ENCODE data around the gene NHSL2.

DNA sequence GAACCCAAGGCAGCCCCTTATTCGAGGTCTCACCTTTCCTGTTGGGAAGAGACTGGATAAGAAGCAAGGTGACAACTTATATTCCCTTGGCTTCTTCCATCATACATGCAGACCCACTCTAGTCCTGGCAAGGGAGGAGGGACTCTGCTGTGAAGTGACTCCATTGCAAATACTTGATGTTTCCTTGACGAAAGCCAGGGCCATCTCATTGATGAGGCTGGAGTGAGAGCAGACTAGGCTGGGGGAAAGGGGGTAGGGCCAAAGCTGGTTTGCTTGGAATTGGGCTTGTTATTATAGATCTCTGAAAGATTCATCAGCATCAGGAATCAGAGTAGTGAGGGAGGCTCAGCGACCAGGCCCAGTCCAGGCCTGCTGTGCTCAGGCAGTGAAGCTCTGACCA, 2.3 kb upstream of the NHSL2 start:
- TF ChIP-seq ETS1 (IDR thresholded peaks at IDR 0.05) (no peak), POLR2AphosphoS5 (IDR thresholded peaks at IDR 0.05; ENCODE audit: low read depth) (no peak), CREB1 (CRISPR knock-in tag; IDR thresholded peaks at IDR 0.05; ENCODE audit: low read depth) (no peak), EZH2 (IDR thresholded peaks at IDR 0.05; ENCODE audit: low read depth, unreplicated experiment) (no peak)
- TF ChIP-seq, protein P1, sequence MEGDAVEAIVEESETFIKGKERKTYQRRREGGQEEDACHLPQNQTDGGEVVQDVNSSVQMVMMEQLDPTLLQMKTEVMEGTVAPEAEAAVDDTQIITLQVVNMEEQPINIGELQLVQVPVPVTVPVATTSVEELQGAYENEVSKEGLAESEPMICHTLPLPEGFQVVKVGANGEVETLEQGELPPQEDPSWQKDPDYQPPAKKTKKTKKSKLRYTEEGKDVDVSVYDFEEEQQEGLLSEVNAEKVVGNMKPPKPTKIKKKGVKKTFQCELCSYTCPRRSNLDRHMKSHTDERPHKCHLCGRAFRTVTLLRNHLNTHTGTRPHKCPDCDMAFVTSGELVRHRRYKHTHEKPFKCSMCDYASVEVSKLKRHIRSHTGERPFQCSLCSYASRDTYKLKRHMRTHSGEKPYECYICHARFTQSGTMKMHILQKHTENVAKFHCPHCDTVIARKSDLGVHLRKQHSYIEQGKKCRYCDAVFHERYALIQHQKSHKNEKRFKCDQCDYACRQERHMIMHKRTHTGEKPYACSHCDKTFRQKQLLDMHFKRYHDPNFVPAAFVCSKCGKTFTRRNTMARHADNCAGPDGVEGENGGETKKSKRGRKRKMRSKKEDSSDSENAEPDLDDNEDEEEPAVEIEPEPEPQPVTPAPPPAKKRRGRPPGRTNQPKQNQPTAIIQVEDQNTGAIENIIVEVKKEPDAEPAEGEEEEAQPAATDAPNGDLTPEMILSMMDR (conservative IDR thresholded peaks at IDR 0.05; ENCODE audit: low read depth in 2 of 2) = no peak
- TF ChIP-seq, protein P2, sequence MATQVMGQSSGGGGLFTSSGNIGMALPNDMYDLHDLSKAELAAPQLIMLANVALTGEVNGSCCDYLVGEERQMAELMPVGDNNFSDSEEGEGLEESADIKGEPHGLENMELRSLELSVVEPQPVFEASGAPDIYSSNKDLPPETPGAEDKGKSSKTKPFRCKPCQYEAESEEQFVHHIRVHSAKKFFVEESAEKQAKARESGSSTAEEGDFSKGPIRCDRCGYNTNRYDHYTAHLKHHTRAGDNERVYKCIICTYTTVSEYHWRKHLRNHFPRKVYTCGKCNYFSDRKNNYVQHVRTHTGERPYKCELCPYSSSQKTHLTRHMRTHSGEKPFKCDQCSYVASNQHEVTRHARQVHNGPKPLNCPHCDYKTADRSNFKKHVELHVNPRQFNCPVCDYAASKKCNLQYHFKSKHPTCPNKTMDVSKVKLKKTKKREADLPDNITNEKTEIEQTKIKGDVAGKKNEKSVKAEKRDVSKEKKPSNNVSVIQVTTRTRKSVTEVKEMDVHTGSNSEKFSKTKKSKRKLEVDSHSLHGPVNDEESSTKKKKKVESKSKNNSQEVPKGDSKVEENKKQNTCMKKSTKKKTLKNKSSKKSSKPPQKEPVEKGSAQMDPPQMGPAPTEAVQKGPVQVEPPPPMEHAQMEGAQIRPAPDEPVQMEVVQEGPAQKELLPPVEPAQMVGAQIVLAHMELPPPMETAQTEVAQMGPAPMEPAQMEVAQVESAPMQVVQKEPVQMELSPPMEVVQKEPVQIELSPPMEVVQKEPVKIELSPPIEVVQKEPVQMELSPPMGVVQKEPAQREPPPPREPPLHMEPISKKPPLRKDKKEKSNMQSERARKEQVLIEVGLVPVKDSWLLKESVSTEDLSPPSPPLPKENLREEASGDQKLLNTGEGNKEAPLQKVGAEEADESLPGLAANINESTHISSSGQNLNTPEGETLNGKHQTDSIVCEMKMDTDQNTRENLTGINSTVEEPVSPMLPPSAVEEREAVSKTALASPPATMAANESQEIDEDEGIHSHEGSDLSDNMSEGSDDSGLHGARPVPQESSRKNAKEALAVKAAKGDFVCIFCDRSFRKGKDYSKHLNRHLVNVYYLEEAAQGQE (IDR thresholded peaks at IDR 0.05; ENCODE audit: unreplicated experiment) = no peak

Measured in GM23338 (cell line).